GM12891 (cell line): ENCODE results near the gene ZBTB20.

Experiments
- DNase-seq: peaks from one replicate; pipeline ENCODE4 v3.0.0; 2011; ENCODE audit warnings: low spot score; ENCODE audit not compliant: insufficient read length
- FAIRE-seq: peaks from 2 replicates; lab custom pipeline; 2011; peaks lifted over from hg19 to GRCh38; lab: Jason Lieb, UNC
- PAX5 ChIP-seq: IDR thresholded peaks from 2 replicates; pipeline ENCODE4 v1.6.1; 2011; ENCODE audit warnings: low read length, moderate library complexity, mild to moderate bottlenecking; ENCODE audit not compliant: insufficient read depth, severe bottlenecking
- POLR2A ChIP-seq: IDR thresholded peaks from 2 replicates; pipeline ENCODE4 v1.6.1; 2011; ENCODE audit warnings: low read depth, low read length, control low read depth
- POLR2AphosphoS5 ChIP-seq: IDR thresholded peaks from 2 replicates; pipeline ENCODE4 v1.6.1; 2011; ENCODE audit warnings: low read depth, low read length, control low read depth
- POU2F2 ChIP-seq: IDR thresholded peaks from 2 replicates; pipeline ENCODE4 v1.6.1; 2011; ENCODE audit warnings: low read depth, mild to moderate bottlenecking, control low read depth, low read length, moderate library complexity
- SPI1 ChIP-seq: IDR thresholded peaks from 2 replicates; pipeline ENCODE4 v1.6.1; 2011; ENCODE audit warnings: low read depth, low read length, control low read depth
- TAF1 ChIP-seq: IDR thresholded peaks from 2 replicates; pipeline ENCODE4 v1.6.1; 2011; ENCODE audit warnings: low read depth, low read length, control low read depth

Gene ZBTB20

GRCh38 chr3:114718898-114719210 lies 428.2 kb downstream of the ZBTB20 start:
- no peak for DNase-seq
- no peak for TF ChIP-seq POU2F2
- no peak for TF ChIP-seq POLR2A
- no peak for TF ChIP-seq PAX5
- TF ChIP-seq TAF1 = no peak
- TF ChIP-seq SPI1 = no peak
- no peak for TF ChIP-seq POLR2AphosphoS5
- FAIRE-seq = no peak

GRCh38 chr3:114718071-114718897 lies 428.8 kb downstream of the ZBTB20 start:
- TF ChIP-seq TAF1 (no peak), POU2F2 (no peak)
- FAIRE-seq = no peak
- DNase-seq = no peak

GRCh38 chr3:114716916-114717315 lies 430.2 kb downstream of the ZBTB20 start:
- FAIRE-seq = no peak
- TF ChIP-seq POLR2A = no peak
- TF ChIP-seq TAF1 = no peak
- no peak for TF ChIP-seq POLR2AphosphoS5
- TF ChIP-seq SPI1 = no peak
- TF ChIP-seq POU2F2 = no peak
- no peak for TF ChIP-seq PAX5
- no peak for DNase-seq

- no peak for TF ChIP-seq POU2F2
- TF ChIP-seq POLR2A = no peak
- TF ChIP-seq TAF1 = no peak
- TF ChIP-seq SPI1 = no peak
- no peak for TF ChIP-seq PAX5
- TF ChIP-seq POLR2AphosphoS5 = no peak
- no peak for DNase-seq
- FAIRE-seq = no peak
Observed at GRCh38 chr3:114716126-114716525, 431.0 kb downstream of the ZBTB20 start.

GRCh38 chr3:114714957-114715460 lies 432.1 kb downstream of the ZBTB20 start:
- FAIRE-seq (no peak), DNase-seq (no peak)
- no peak for TF ChIP-seq POLR2A
- TF ChIP-seq TAF1 = no peak
- TF ChIP-seq PAX5 = no peak
- no peak for TF ChIP-seq POLR2AphosphoS5
- TF ChIP-seq SPI1 = no peak
- TF ChIP-seq POU2F2 = no peak

GRCh38 chr3:114714237-114714636 lies 432.9 kb downstream of the ZBTB20 start:
- no peak for TF ChIP-seq PAX5
- TF ChIP-seq SPI1 = no peak
- TF ChIP-seq TAF1 = no peak
- no peak for TF ChIP-seq POLR2AphosphoS5
- TF ChIP-seq POLR2A = no peak
- TF ChIP-seq POU2F2 = no peak
- no peak for FAIRE-seq
- DNase-seq = no peak

- DNase-seq (no peak), FAIRE-seq (no peak)
- TF ChIP-seq POLR2AphosphoS5 (no peak), SPI1 (no peak), PAX5 (no peak), TAF1 (no peak)
Observed at GRCh38 chr3:114712728-114713492, 434.2 kb downstream of the ZBTB20 start.

- no peak for DNase-seq
- TF ChIP-seq SPI1 = no peak
- TF ChIP-seq POLR2AphosphoS5 = no peak
- TF ChIP-seq PAX5 = no peak
- FAIRE-seq = no peak
Observed at GRCh38 chr3:114711321-114711886, 435.7 kb downstream of the ZBTB20 start.

GRCh38 chr3:114709102-114709501 lies 438.0 kb downstream of the ZBTB20 start:
- no peak for FAIRE-seq
- DNase-seq = no peak
- no peak for TF ChIP-seq TAF1
- no peak for TF ChIP-seq PAX5
- TF ChIP-seq SPI1 = no peak
- no peak for TF ChIP-seq POLR2AphosphoS5
- no peak for TF ChIP-seq POLR2A
- no peak for TF ChIP-seq POU2F2

GRCh38 chr3:114707252-114707860 lies 439.7 kb downstream of the ZBTB20 start:
- peak; percentile 57 for FAIRE-seq
- no peak for TF ChIP-seq POLR2AphosphoS5
- no peak for TF ChIP-seq SPI1
- TF ChIP-seq POLR2A = no peak
- TF ChIP-seq PAX5 = no peak
- DNase-seq = no peak
